HepG2 (cell line): ENCODE results near the gene PPP1R9A. TPM values are rescaled to one million over a fixed set of nuclear protein-coding genes. Genes with fewer than 3 reads are reported as not detected.

Source experiments
- ARID5B ChIP-seq: IDR thresholded peaks from 2 replicates; pipeline ENCODE4 v1.4.0; 2020; ENCODE audit warnings: mild to moderate bottlenecking, missing genetic modification reagents
- BCL6 ChIP-seq: IDR thresholded peaks from 2 replicates; pipeline ENCODE4 v1.6.1; 2016; ENCODE audit warnings: missing genetic modification reagents, missing compliant biosample characterization
- ETS1 ChIP-seq: sonication (generic); formaldehyde crosslinking; IDR thresholded peaks from 2 replicates; pipeline ENCODE4 v1.4.0; 2020; ENCODE audit warnings: missing genetic modification reagents
- FOXP4 ChIP-seq: sonication (generic); formaldehyde crosslinking; IDR thresholded peaks from 2 replicates; pipeline ENCODE4 v1.4.0; 2020; ENCODE audit warnings: missing genetic modification reagents
- HMGXB4 ChIP-seq, 2 experiments: sonication (generic) in 1 of 2; formaldehyde crosslinking in 1 of 2; IDR thresholded peaks; 2 replicates each; pipeline versions ENCODE4 v1.4.0 to v1.6.1; 2018 to 2020; ENCODE audit warnings: missing genetic modification reagents in 2 of 2, borderline replicate concordance in 1 of 2, low read depth in 1 of 2, mild to moderate bottlenecking in 1 of 2, missing biosample characterization in 1 of 2
- MYC ChIP-seq: sonication (generic); formaldehyde crosslinking; IDR thresholded peaks from 2 replicates; pipeline ENCODE4 v1.9.0; 2021; ENCODE audit warnings: missing genetic modification reagents, borderline replicate concordance
- NR2F6 ChIP-seq, 2 experiments: IDR thresholded peaks; 2 replicates each; pipeline ENCODE4 v1.6.1; 2016; ENCODE audit warnings: antibody characterized with exemption in 1 of 2, mild to moderate bottlenecking in 1 of 2
- PITX1 ChIP-seq: sonication (generic); formaldehyde crosslinking; IDR thresholded peaks from 2 replicates; pipeline ENCODE4 v1.5.1; 2020; ENCODE audit warnings: mild to moderate bottlenecking, missing genetic modification reagents
- SAP130 ChIP-seq: IDR thresholded peaks from 2 replicates; pipeline ENCODE4 v1.6.1; 2016; ENCODE audit warnings: low read depth
- SIX4 ChIP-seq: sonication (generic); formaldehyde crosslinking; IDR thresholded peaks from 2 replicates; pipeline ENCODE4 v1.4.0; 2020; ENCODE audit warnings: missing genetic modification reagents
- SRSF1 ChIP-seq: fragments of 200-400 bp; formaldehyde crosslinking; optimal IDR thresholded peaks from 2 replicates; pipeline ENCODE3; 2017; ENCODE audit warnings: mild to moderate bottlenecking, low read depth, low read length, moderate library complexity
- TRIM22 ChIP-seq: fragments of 450-650 bp; IDR thresholded peaks from 2 replicates; pipeline ENCODE4 v1.6.1; 2017
- ZMYM2 ChIP-seq: sonication (generic); formaldehyde crosslinking; IDR thresholded peaks from 2 replicates; pipeline ENCODE4 v1.8.0; 2022; ENCODE audit warnings: mild to moderate bottlenecking, missing genetic modification reagents
- ZNF224 ChIP-seq: sonication (generic); formaldehyde crosslinking; IDR thresholded peaks from 2 replicates; pipeline ENCODE4 v1.5.0; 2020; ENCODE audit warnings: mild to moderate bottlenecking, missing genetic modification reagents
- ZNF251 ChIP-seq: sonication (generic); formaldehyde crosslinking; IDR thresholded peaks from 2 replicates; pipeline ENCODE4 v1.9.0; 2021; ENCODE audit warnings: mild to moderate bottlenecking, missing genetic modification reagents
- ZNF282 ChIP-seq: fragments of 450-650 bp; IDR thresholded peaks from 2 replicates; pipeline ENCODE4 v1.6.1; 2018; ENCODE audit not compliant: partially characterized antibody
- ZNF362 ChIP-seq: sonication (generic); formaldehyde crosslinking; IDR thresholded peaks from 2 replicates; pipeline ENCODE4 v1.4.0; 2020; ENCODE audit warnings: missing genetic modification reagents, mild to moderate bottlenecking, borderline replicate concordance
- polyA plus RNA-seq, 8 experiments: library from polyadenylated mRNA; depleted of rRNA in 3 of 8; stranded (reverse) in 7 of 8; unstranded in 1 of 8; fragments of >200 nt; fragmentation: Illumina TruSeq in 4 of 8; extraction: Trizol in 4 of 8; gene quantifications; 2 replicates each; pipeline versions ENCODE4 v1.2.1 to v1.2.3, GENCODE V29; 2011 to 2016; ENCODE audit warnings: low read depth in 4 of 8, missing spikeins in 1 of 8, mixed read lengths in 1 of 8; ENCODE audit not compliant: insufficient read depth in 1 of 8
- total RNA-seq, 5 experiments: library from RNA; depleted of rRNA; stranded (reverse); fragments of >200 nt; fragmentation: Illumina TruSeq; extraction: Trizol; gene quantifications; 2 replicates each; pipeline ENCODE4 v1.2.3, GENCODE V29; 2016; ENCODE audit warnings: low read depth in 1 of 5

PPP1R9A gene
- total and polyA plus RNA-seq, 2 of the 13 experiments (the other 11 are each of a cell fraction or from before 2014, with no cell fraction given): 11.4 to 31.9 TPM

GRCh38 chr7:94972296-94972695 is 64.9 kb downstream of the PPP1R9A start (continued):
- no peak for TF ChIP-seq ZNF251
- TF ChIP-seq SRSF1: no peak
- no peak for TF ChIP-seq ZNF224 (CRISPR knock-in tag)
- peak; percentile 93 for TF ChIP-seq ARID5B
- TF ChIP-seq BCL6 (CRISPR knock-in tag): peak; percentile 83
- TF ChIP-seq ZNF362 (CRISPR knock-in tag): peak; percentile 96
- TF ChIP-seq ETS1 (CRISPR knock-in tag): no peak
- TF ChIP-seq PITX1 (CRISPR knock-in tag): 0 out of 2 replicates have a peak, but pooled peaks have one; percentile 25
- TF ChIP-seq ZNF282: no peak
- no peak for TF ChIP-seq MYC (CRISPR knock-in tag)
- peak; percentile 60 for TF ChIP-seq FOXP4 (CRISPR knock-in tag)
- peak; percentile 92 for TF ChIP-seq NR2F6 (IDR thresholded peaks at IDR 0.05)
- TF ChIP-seq NR2F6 (CRISPR knock-in tag; IDR thresholded peaks at IDR 0.05): peak; percentile 93
- TF ChIP-seq SIX4: peak; percentile 35; the same call in 1 of the 2 replicates
- TF ChIP-seq SAP130: peak; percentile 76
- no peak for TF ChIP-seq ZMYM2 (CRISPR knock-in tag)
- no peak for TF ChIP-seq HMGXB4 (CRISPR knock-in tag; IDR thresholded peaks at IDR 0.05; ENCODE audit: borderline replicate concordance in 1 of 2, low read depth in 1 of 2)
- no peak for TF ChIP-seq TRIM22
